Activated CD8-positive, alpha-beta memory T cell treated with anti-CD3 and anti-CD28 coated beads, Interleukin-2, amount 50 U/mL, for 24 hours (primary cell): ENCODE measurements around the gene TNFAIP8.
"Not testable (repeated sequence)": the region's sequence is repeated elsewhere in the genome, so short reads cannot be mapped to it uniquely, and the experiment has no call there.

ENCODE experiments used
- DNase-seq: peaks from one replicate; pipeline ENCODE4 v3.0.0-alpha.2; 2020; ENCODE audit errors: extremely low read depth

The TNFAIP8 gene

GRCh38 chr5:119418606-119419100, 62.8 kb downstream of the TNFAIP8 start:
- no peak for DNase-seq

- no peak for DNase-seq
Measured at GRCh38 chr5:119420169-119420568, 64.3 kb downstream of the TNFAIP8 start.

- no peak for DNase-seq
Measured at GRCh38 chr5:119426057-119426456, 70.2 kb downstream of the TNFAIP8 start.

- no peak for DNase-seq
Measured at GRCh38 chr5:119427060-119427459, 71.2 kb downstream of the TNFAIP8 start.

- not testable (repeated sequence) for DNase-seq
Measured at GRCh38 chr5:119427596-119427995, 71.8 kb downstream of the TNFAIP8 start.

- DNase-seq: not testable (repeated sequence)
Measured at GRCh38 chr5:119428166-119428565, 72.3 kb downstream of the TNFAIP8 start.

- DNase-seq: not testable (repeated sequence)
Measured at GRCh38 chr5:119428574-119428973, 72.8 kb downstream of the TNFAIP8 start.

- not testable (repeated sequence) for DNase-seq
Measured at GRCh38 chr5:119432674-119433237, 76.9 kb downstream of the TNFAIP8 start.

GRCh38 chr5:119435436-119436132, 79.8 kb downstream of the TNFAIP8 start:
- peak; percentile 27 for DNase-seq

- not testable (repeated sequence) for DNase-seq
Measured at GRCh38 chr5:119437785-119438586, 82.2 kb downstream of the TNFAIP8 start.

- not testable (repeated sequence) for DNase-seq
Measured at GRCh38 chr5:119438587-119438917, 82.7 kb downstream of the TNFAIP8 start.

GRCh38 chr5:119439140-119439631, 83.4 kb downstream of the TNFAIP8 start:
- no peak for DNase-seq

- not testable (repeated sequence) for DNase-seq
Measured at GRCh38 chr5:119439632-119440031, 83.8 kb downstream of the TNFAIP8 start.

- not testable (repeated sequence) for DNase-seq
Measured at GRCh38 chr5:119444643-119445042, 88.8 kb downstream of the TNFAIP8 start.

GRCh38 chr5:119445544-119445943, 89.7 kb downstream of the TNFAIP8 start:
- no peak for DNase-seq
